Endothelial cell (in vitro differentiated cells): ENCODE data around the gene TIMM10B. TPM values are rescaled to one million over a fixed set of nuclear protein-coding genes. Genes with fewer than 3 reads are reported as not detected.

Experiments used
- DNase-seq: peaks from one replicate; pipeline ENCODE4 v3.0.0; 2021; ENCODE audit warnings: low spot score
- H3K27ac Mint-ChIP-seq: one replicate; pipeline ENCODE4 v1.8.0; 2021; ENCODE audit warnings: mixed read lengths, inconsistent platforms; ENCODE audit not compliant: unreplicated experiment
- H3K27me3 Mint-ChIP-seq: one replicate; pipeline ENCODE4 v1.8.0; 2021; ENCODE audit warnings: mild to moderate bottlenecking, moderate library complexity, mixed read lengths, inconsistent platforms; ENCODE audit not compliant: unreplicated experiment
- H3K36me3 Mint-ChIP-seq: one replicate; pipeline ENCODE4 v1.8.0; 2021; ENCODE audit warnings: mild to moderate bottlenecking, low read depth, mixed read lengths, inconsistent platforms; ENCODE audit not compliant: unreplicated experiment
- H3K4me1 Mint-ChIP-seq: one replicate; pipeline ENCODE4 v1.8.0; 2021; ENCODE audit warnings: mild to moderate bottlenecking, mixed read lengths, inconsistent platforms; ENCODE audit not compliant: unreplicated experiment
- H3K4me3 Mint-ChIP-seq: one replicate; pipeline ENCODE4 v1.8.0; 2021; ENCODE audit warnings: mild to moderate bottlenecking, mixed read lengths, inconsistent platforms; ENCODE audit not compliant: unreplicated experiment
- H3K9me3 Mint-ChIP-seq: one replicate; pipeline ENCODE4 v1.8.0; 2021; ENCODE audit warnings: mixed read lengths, inconsistent platforms; ENCODE audit not compliant: unreplicated experiment
- CTCF ChIP-seq: fragments of 200-600 bp; sonication (generic); IDR thresholded peaks from one replicate; pipeline ENCODE4 v1.5.0; 2021; ENCODE audit warnings: antibody characterized with exemption; ENCODE audit not compliant: unreplicated experiment
- total RNA-seq: library from RNA; stranded (reverse); fragmentation: NEBNext Ultra II Directional; extraction: Animal tissue kit (Norgen Biotek cat#: 25700); gene quantifications from one replicate; pipeline ENCODE4 v1.2.1, GENCODE V29; 2021; ENCODE audit not compliant: unreplicated experiment

The TIMM10B gene
- total RNA-seq, 1 donor from 2014 or later = 42.2 TPM

GRCh38 chr11:6448574-6448973, 32.7 kb upstream of the TIMM10B start:
- Mint-ChIP-seq H3K36me3 (peaks cover 3% of the 10 kb centered on the region), H3K4me1 (peaks cover 6% of the 10 kb centered on the region), H3K4me3 (no peak overlapping the region), H3K27me3 (peaks cover 1% of the 10 kb centered on the region), H3K27ac (no peak overlapping the region), H3K9me3 (no peaks in the 10 kb centered on the region)
- no peak for TF ChIP-seq CTCF
- DNase-seq = no peak

GRCh38 chr11:6452219-6452618, 29.1 kb upstream of the TIMM10B start:
- Mint-ChIP-seq H3K4me1 (no peaks in the 10 kb centered on the region), H3K9me3 (no peaks in the 10 kb centered on the region), H3K36me3 (peaks cover 22% of the 10 kb centered on the region), H3K4me3 (no peak overlapping the region), H3K27ac (no peak overlapping the region), H3K27me3 (peaks cover 1% of the 10 kb centered on the region)
- no peak for DNase-seq
- no peak for TF ChIP-seq CTCF

GRCh38 chr11:6453152-6453551, 28.1 kb upstream of the TIMM10B start:
- peaks cover 2% of the 10 kb centered on the region for H3K27me3 Mint-ChIP-seq
- no peaks in the 10 kb centered on the region for H3K4me1 Mint-ChIP-seq
- H3K36me3 Mint-ChIP-seq = peaks cover 22% of the 10 kb centered on the region
- H3K4me3 Mint-ChIP-seq = no peak overlapping the region
- no peak for TF ChIP-seq CTCF
- no peak overlapping the region for H3K27ac Mint-ChIP-seq
- no peak for DNase-seq
- H3K9me3 Mint-ChIP-seq = no peaks in the 10 kb centered on the region

- H3K9me3 Mint-ChIP-seq = no peaks in the 10 kb centered on the region
- H3K4me1 Mint-ChIP-seq = no peaks in the 10 kb centered on the region
- H3K4me3 Mint-ChIP-seq = no peak overlapping the region
- peaks cover 23% of the 10 kb centered on the region for H3K36me3 Mint-ChIP-seq
- no peak overlapping the region for H3K27ac Mint-ChIP-seq
- DNase-seq = no peak
- no peak for TF ChIP-seq CTCF
- H3K27me3 Mint-ChIP-seq = peaks cover 4% of the 10 kb centered on the region
Observed at GRCh38 chr11:6455070-6455469, 26.2 kb upstream of the TIMM10B start.

GRCh38 chr11:6456361-6457073, 24.8 kb upstream of the TIMM10B start:
- DNase-seq = no peak
- peaks cover 4% of the 10 kb centered on the region for H3K27me3 Mint-ChIP-seq
- no peak overlapping the region for H3K27ac Mint-ChIP-seq
- TF ChIP-seq CTCF = no peak
- no peaks in the 10 kb centered on the region for H3K4me1 Mint-ChIP-seq
- peaks cover 23% of the 10 kb centered on the region for H3K36me3 Mint-ChIP-seq
- H3K9me3 Mint-ChIP-seq = no peaks in the 10 kb centered on the region
- no peak overlapping the region for H3K4me3 Mint-ChIP-seq
